Activated CD4-positive, alpha-beta T cell treated with anti-CD3 and anti-CD28 coated beads for 36 hours (primary cell): ENCODE data around the gene TECPR1. TPM values are rescaled to one million over a fixed set of nuclear protein-coding genes. Genes with fewer than 3 reads are reported as not detected.

ENCODE experiments used
- ATAC-seq: fragments of 200-7000 bp; cut with Tn5 transposase; one replicate; pipeline ENCODE4 v1.10.0; 2021; ENCODE audit warnings: mild to moderate bottlenecking, moderate library complexity
- CTCF ChIA-PET: fragments of 350-600 bp; sonication (Branson Sonifier 250); formaldehyde crosslinking; loops from one replicate; lab custom pipeline; 2021; ENCODE audit warnings: antibody characterized with exemption; lab: Charles Lee
- POLR2A ChIA-PET: fragments of 350-600 bp; sonication (Branson Sonifier 250); formaldehyde crosslinking; loops from one replicate; lab custom pipeline; 2021; ENCODE audit warnings: antibody characterized with exemption, inconsistent platforms; lab: Charles Lee
- DNase-seq: peaks from one replicate; pipeline ENCODE4 v3.0.0-alpha.2; 2020
- H3K27ac Mint-ChIP-seq: one replicate; pipeline ENCODE4 v1.8.0; 2021; ENCODE audit warnings: mixed read lengths
- H3K27me3 Mint-ChIP-seq: one replicate; pipeline ENCODE4 v1.8.0; 2021; ENCODE audit warnings: mixed read lengths
- H3K36me3 Mint-ChIP-seq: one replicate; pipeline ENCODE4 v1.8.0; 2021; ENCODE audit warnings: low read depth, mixed read lengths
- H3K4me1 Mint-ChIP-seq: one replicate; pipeline ENCODE4 v1.8.0; 2021; ENCODE audit warnings: mixed read lengths
- H3K4me3 Mint-ChIP-seq: one replicate; pipeline ENCODE4 v1.8.0; 2021; ENCODE audit warnings: mild to moderate bottlenecking, moderate library complexity, mixed read lengths
- H3K9me3 Mint-ChIP-seq: one replicate; pipeline ENCODE4 v1.8.0; 2021; ENCODE audit warnings: low read depth, mixed read lengths
- intact Hi-C, 2 experiments: fragments of 100-400 bp; cut with DNase I in 1 of 2; cut with micrococcal nuclease in 1 of 2; formaldehyde crosslinking; loops; one replicate each; pipeline versions ENCODE4 v1.14.2 to v1.15.1; 2022 to 2024; cut with DNase I, micrococcal nuclease
- total RNA-seq, 2 experiments: library from RNA; stranded (reverse); gene quantifications; one replicate each; pipeline ENCODE4 v1.2.3, GENCODE V29; 2021

The TECPR1 gene, protein sequence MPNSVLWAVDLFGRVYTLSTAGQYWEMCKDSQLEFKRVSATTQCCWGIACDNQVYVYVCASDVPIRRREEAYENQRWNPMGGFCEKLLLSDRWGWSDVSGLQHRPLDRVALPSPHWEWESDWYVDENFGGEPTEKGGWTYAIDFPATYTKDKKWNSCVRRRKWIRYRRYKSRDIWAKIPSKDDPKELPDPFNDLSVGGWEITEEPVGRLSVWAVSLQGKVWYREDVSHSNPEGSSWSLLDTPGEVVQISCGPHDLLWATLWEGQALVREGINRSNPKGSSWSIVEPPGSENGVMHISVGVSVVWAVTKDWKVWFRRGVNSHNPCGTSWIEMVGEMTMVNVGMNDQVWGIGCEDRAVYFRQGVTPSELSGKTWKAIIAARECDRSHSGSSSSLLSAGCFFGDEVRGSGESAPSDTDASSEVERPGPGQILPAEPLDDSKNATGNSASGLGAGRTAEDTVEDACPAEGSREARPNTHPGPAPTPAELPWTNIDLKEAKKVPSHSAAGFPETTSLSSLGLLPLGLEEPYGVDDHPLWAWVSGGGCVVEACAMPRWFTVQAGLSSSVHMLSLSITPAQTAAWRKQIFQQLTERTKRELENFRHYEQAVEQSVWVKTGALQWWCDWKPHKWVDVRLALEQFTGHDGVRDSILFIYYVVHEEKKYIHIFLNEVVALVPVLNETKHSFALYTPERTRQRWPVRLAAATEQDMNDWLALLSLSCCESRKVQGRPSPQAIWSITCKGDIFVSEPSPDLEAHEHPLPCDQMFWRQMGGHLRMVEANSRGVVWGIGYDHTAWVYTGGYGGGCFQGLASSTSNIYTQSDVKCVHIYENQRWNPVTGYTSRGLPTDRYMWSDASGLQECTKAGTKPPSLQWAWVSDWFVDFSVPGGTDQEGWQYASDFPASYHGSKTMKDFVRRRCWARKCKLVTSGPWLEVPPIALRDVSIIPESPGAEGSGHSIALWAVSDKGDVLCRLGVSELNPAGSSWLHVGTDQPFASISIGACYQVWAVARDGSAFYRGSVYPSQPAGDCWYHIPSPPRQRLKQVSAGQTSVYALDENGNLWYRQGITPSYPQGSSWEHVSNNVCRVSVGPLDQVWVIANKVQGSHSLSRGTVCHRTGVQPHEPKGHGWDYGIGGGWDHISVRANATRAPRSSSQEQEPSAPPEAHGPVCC
- 10 to 100 TPM; 21.8 to 26.5 TPM for total RNA-seq

DNA sequence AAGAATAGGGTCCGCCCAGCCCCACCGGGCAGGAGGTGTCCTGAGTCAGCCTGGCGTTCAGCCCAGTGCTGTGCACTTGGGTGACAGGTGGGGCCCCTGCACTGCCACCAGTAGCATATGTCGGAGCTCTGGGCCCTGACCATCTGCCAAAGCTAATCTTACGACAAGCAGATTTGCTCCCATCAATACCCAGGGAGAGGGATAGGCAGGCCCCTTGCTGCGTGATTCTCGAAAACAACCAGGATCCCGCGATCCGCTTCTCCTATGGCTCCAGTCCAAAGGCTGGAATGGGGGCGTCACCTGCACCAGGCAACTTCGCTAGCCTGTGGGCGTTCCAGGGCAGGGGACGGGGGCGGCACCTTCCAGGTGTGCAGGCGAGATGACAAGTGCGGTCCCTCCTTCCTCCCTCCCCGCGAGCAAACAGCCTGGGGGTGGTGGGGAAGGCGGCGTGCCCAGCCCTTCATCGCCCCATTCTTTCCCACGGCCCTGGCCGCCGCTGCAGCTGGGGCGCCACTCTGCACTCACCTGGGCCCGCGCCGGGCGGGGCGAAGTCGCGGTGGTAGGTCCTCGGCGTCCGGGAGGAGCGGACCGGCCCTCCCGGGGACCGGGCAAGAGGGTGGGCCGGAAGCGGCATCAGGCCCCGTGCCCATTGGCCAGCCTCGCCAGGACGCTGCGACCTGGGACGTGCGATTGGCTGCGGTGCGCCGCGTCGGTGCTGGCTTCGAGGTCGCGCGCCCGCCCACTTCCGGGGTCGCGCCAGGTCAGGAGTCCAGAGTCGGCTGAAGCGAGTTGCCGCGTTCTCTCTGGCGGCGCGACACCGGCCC, at the start of gene TECPR1:
TECPR1 (minus strand) TSS at position 632 of the 824 bp plus-strand sequence. CDS start 6,086 bp downstream, outside the sequence.
- ChIA-PET POLR2A (no interaction called here), CTCF (interaction anchor here (0.6 kb wide), 1 partner anchor 120 kb away, joined by 3 read pairs; no protein-coding TSS in a partner anchor)
- intact Hi-C loops: loop anchor here (1.0 to 5.0 kb wide), 10 partner anchors 29 to 1135 kb away; partner anchors contain the start of genes BRI3 (in 2 of the 2), LMTK2 (in 2 of the 2), ASNS (in 1 of the 2) and BAIAP2L1 (in 1 of the 2)
- Mint-ChIP-seq H3K4me3 (peak within 1 kb of the TSS; percentile 93), H3K4me1 (peaks cover 50% of the 10 kb centered on the region), H3K27ac (peak within 1 kb of the TSS; percentile 98), H3K27me3 (no peaks in the 10 kb centered on the region), H3K36me3 (peaks cover 28% of the 10 kb centered on the region), H3K9me3 (no peaks in the 10 kb centered on the region)
- DNase-seq (peak; percentile 94), ATAC-seq (peak; percentile 92)

- no peak for DNase-seq
- CTCF ChIA-PET: no interaction called here
- intact Hi-C loops: no loop called here
- no peak for ATAC-seq
- H3K36me3 Mint-ChIP-seq: no peaks in the 10 kb centered on the region
- H3K9me3 Mint-ChIP-seq: no peaks in the 10 kb centered on the region
- no peak overlapping the region for H3K27ac Mint-ChIP-seq
- POLR2A ChIA-PET: interaction anchor here (0.5 kb wide), 1 partner anchor 60 kb away, joined by 3 read pairs; no protein-coding TSS in a partner anchor
- no peaks in the 10 kb centered on the region for H3K27me3 Mint-ChIP-seq
- no peak overlapping the region for H3K4me3 Mint-ChIP-seq
- no peaks in the 10 kb centered on the region for H3K4me1 Mint-ChIP-seq
These were observed 48.8 kb upstream of the TECPR1 start for GRCh38 chr7:98300595-98301372.

- ChIA-PET POLR2A (no interaction called here), CTCF (interaction anchor here (0.7 kb wide), 2 partner anchors 9 to 169 kb away, joined by 3 to 4 read pairs; no protein-coding TSS in a partner anchor)
- no peaks in the 10 kb centered on the region for H3K9me3 Mint-ChIP-seq
- DNase-seq (no peak), ATAC-seq (no peak)
- intact Hi-C loops: no loop called here
- no peaks in the 10 kb centered on the region for H3K36me3 Mint-ChIP-seq
- H3K4me3 Mint-ChIP-seq: no peak overlapping the region
- H3K27me3 Mint-ChIP-seq: no peaks in the 10 kb centered on the region
- H3K4me1 Mint-ChIP-seq: no peaks in the 10 kb centered on the region
- no peak overlapping the region for H3K27ac Mint-ChIP-seq
These were observed 45.7 kb upstream of the TECPR1 start for GRCh38 chr7:98297626-98298286.

GRCh38 chr7:98296833-98297232, 44.8 kb upstream of the TECPR1 start:
- H3K27me3 Mint-ChIP-seq: no peaks in the 10 kb centered on the region
- no peaks in the 10 kb centered on the region for H3K4me1 Mint-ChIP-seq
- ATAC-seq (no peak), DNase-seq (no peak)
- no peak overlapping the region for H3K4me3 Mint-ChIP-seq
- peaks cover 3% of the 10 kb centered on the region for H3K36me3 Mint-ChIP-seq
- CTCF ChIA-PET: no interaction called here
- intact Hi-C loops: no loop called here
- POLR2A ChIA-PET: no interaction called here
- no peak overlapping the region for H3K27ac Mint-ChIP-seq
- no peaks in the 10 kb centered on the region for H3K9me3 Mint-ChIP-seq

GRCh38 chr7:98295467-98296192, 43.6 kb upstream of the TECPR1 start:
- intact Hi-C loops: no loop called here
- Mint-ChIP-seq H3K4me1 (no peaks in the 10 kb centered on the region), H3K9me3 (no peaks in the 10 kb centered on the region), H3K4me3 (no peak overlapping the region), H3K27me3 (no peaks in the 10 kb centered on the region), H3K27ac (no peak overlapping the region), H3K36me3 (peaks cover 3% of the 10 kb centered on the region)
- POLR2A ChIA-PET: no interaction called here
- no peak for DNase-seq
- ATAC-seq: no peak
- CTCF ChIA-PET: no interaction called here

GRCh38 chr7:98294798-98295382, 42.9 kb upstream of the TECPR1 start:
- no peaks in the 10 kb centered on the region for H3K9me3 Mint-ChIP-seq
- H3K4me1 Mint-ChIP-seq: no peaks in the 10 kb centered on the region
- H3K36me3 Mint-ChIP-seq: peaks cover 3% of the 10 kb centered on the region
- H3K4me3 Mint-ChIP-seq: no peak overlapping the region
- ChIA-PET POLR2A (no interaction called here), CTCF (interaction anchor here (1.2 to 1.3 kb wide), 2 partner anchors 13 to 40 kb away, joined by 3 read pairs; no protein-coding TSS in a partner anchor)
- ATAC-seq (peak; percentile 71), DNase-seq (peak; percentile 67)
- H3K27ac Mint-ChIP-seq: no peak overlapping the region
- intact Hi-C loops: loop anchor here in 1 of 2 experiments (1.0 kb wide), 1 partner anchor 106 kb away; the partner anchor contains the start of gene BAIAP2L1
- H3K27me3 Mint-ChIP-seq: no peaks in the 10 kb centered on the region

DNA sequence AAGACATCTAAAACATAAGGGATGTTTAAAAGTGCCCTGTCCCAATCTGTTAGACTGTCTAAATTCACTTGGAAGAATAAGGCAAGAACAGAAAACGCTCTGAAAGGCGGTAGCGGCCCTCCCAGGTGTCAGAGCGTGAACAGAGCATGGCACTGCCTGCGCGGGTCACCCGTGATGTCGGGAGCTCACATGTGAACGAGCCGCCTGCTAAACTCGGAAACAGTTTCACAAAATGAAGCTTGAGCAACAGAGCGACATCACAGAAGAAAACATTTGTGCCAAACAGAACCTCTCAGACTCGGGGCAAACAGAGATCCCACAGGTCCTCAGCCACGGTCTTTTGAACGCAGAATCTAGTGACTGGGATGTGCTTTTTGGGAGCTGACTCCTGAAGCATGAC, 42.3 kb upstream of the TECPR1 start:
- Mint-ChIP-seq H3K27me3 (no peaks in the 10 kb centered on the region), H3K4me1 (no peaks in the 10 kb centered on the region), H3K4me3 (no peak overlapping the region), H3K36me3 (peaks cover 3% of the 10 kb centered on the region), H3K9me3 (no peaks in the 10 kb centered on the region), H3K27ac (no peak overlapping the region)
- DNase-seq: no peak
- ATAC-seq: no peak
- intact Hi-C loops: loop anchor here in 1 of 2 experiments (1.0 kb wide), 1 partner anchor 107 kb away; the partner anchor contains the start of gene BAIAP2L1
- POLR2A ChIA-PET: no interaction called here
- CTCF ChIA-PET: interaction anchor here (0.6 to 1.3 kb wide), 3 partner anchors 14 to 73 kb away, joined by 3 read pairs; no protein-coding TSS in a partner anchor

GRCh38 chr7:98293746-98294145, 41.7 kb upstream of the TECPR1 start:
- DNase-seq: no peak
- Mint-ChIP-seq H3K4me3 (no peak overlapping the region), H3K4me1 (no peaks in the 10 kb centered on the region), H3K27ac (no peak overlapping the region), H3K9me3 (no peaks in the 10 kb centered on the region), H3K36me3 (peaks cover 3% of the 10 kb centered on the region), H3K27me3 (no peaks in the 10 kb centered on the region)
- POLR2A ChIA-PET: no interaction called here
- CTCF ChIA-PET: interaction anchor here (1.2 to 1.3 kb wide), 2 partner anchors 14 to 39 kb away, joined by 3 read pairs; no protein-coding TSS in a partner anchor
- ATAC-seq: no peak
- intact Hi-C loops: loop anchor here in 1 of 2 experiments (1.0 kb wide), 1 partner anchor 108 kb away; the partner anchor contains the start of gene BAIAP2L1

DNA sequence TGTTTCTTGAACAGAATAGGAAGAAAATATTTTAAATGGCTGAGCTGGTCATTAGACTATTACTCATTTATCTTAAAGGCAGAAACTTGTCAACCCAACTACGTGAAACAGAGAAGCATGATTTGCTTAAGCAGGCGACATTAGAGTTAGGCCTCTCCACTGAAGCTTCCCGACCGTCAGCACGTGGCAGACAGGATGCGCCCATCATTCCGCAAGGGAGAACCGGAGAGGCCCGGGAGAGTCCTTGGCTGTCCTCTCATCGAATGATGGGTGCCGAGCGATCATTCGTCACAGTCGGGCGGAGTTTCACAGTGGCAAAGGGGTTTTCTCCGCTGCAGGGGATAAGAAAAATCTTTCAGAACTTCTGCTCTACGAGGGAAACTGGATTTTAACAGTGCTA, 41.2 kb upstream of the TECPR1 start:
- no peaks in the 10 kb centered on the region for H3K9me3 Mint-ChIP-seq
- no peak overlapping the region for H3K27ac Mint-ChIP-seq
- CTCF ChIA-PET: no interaction called here
- DNase-seq (no peak), ATAC-seq (no peak)
- peaks cover 3% of the 10 kb centered on the region for H3K36me3 Mint-ChIP-seq
- intact Hi-C loops: no loop called here
- POLR2A ChIA-PET: no interaction called here
- no peak overlapping the region for H3K4me3 Mint-ChIP-seq
- no peaks in the 10 kb centered on the region for H3K27me3 Mint-ChIP-seq
- H3K4me1 Mint-ChIP-seq: peaks cover 2% of the 10 kb centered on the region
